Measurements from ENCODE around the gene VWF.

GRCh38 chr12:6029401-6029800 lies 95.1 kb downstream of the VWF start:
- TF ChIP-seq CTCF (conservative IDR thresholded peaks at IDR 0.05 in 1 of 2, IDR thresholded peaks at IDR 0.05 in 1 of 2; ENCODE audit: extremely low read depth in 1 of 2, insufficient read depth in 1 of 2, low read depth in 1 of 2, low read length in 2 of 2) (no peak), EZH2 (IDR thresholded peaks at IDR 0.05; ENCODE audit: borderline replicate concordance, low read length) (no peak)
